ENCODE results near the gene HNRNPC.
"Not testable (repeated sequence)": the region's sequence is repeated elsewhere in the genome, so short reads cannot be mapped to it uniquely, and the experiment has no call there.

GRCh38 chr14:21165002-21165605, 104.1 kb downstream of the HNRNPC start:
- TF ChIP-seq, protein P1, sequence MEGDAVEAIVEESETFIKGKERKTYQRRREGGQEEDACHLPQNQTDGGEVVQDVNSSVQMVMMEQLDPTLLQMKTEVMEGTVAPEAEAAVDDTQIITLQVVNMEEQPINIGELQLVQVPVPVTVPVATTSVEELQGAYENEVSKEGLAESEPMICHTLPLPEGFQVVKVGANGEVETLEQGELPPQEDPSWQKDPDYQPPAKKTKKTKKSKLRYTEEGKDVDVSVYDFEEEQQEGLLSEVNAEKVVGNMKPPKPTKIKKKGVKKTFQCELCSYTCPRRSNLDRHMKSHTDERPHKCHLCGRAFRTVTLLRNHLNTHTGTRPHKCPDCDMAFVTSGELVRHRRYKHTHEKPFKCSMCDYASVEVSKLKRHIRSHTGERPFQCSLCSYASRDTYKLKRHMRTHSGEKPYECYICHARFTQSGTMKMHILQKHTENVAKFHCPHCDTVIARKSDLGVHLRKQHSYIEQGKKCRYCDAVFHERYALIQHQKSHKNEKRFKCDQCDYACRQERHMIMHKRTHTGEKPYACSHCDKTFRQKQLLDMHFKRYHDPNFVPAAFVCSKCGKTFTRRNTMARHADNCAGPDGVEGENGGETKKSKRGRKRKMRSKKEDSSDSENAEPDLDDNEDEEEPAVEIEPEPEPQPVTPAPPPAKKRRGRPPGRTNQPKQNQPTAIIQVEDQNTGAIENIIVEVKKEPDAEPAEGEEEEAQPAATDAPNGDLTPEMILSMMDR (conservative IDR thresholded peaks at IDR 0.05 in 1 of 2, IDR thresholded peaks at IDR 0.05 in 1 of 2; ENCODE audit: low read depth in 1 of 2, low read length in 2 of 2), result not testable (repeated sequence)
- TF ChIP-seq EZH2 (IDR thresholded peaks at IDR 0.05; ENCODE audit: low read length, missing control alignments), result not testable (repeated sequence)

All from fibroblast of lung (primary cell).